NCI-H1930 (cell line): ENCODE data around the gene EIF2B1.

ENCODE experiments used
- DNase-seq, 2 experiments: peaks; one replicate each; lab custom pipeline; 2025; lab: John Stamatoyannopoulos, UW

EIF2B1 gene

DNA sequence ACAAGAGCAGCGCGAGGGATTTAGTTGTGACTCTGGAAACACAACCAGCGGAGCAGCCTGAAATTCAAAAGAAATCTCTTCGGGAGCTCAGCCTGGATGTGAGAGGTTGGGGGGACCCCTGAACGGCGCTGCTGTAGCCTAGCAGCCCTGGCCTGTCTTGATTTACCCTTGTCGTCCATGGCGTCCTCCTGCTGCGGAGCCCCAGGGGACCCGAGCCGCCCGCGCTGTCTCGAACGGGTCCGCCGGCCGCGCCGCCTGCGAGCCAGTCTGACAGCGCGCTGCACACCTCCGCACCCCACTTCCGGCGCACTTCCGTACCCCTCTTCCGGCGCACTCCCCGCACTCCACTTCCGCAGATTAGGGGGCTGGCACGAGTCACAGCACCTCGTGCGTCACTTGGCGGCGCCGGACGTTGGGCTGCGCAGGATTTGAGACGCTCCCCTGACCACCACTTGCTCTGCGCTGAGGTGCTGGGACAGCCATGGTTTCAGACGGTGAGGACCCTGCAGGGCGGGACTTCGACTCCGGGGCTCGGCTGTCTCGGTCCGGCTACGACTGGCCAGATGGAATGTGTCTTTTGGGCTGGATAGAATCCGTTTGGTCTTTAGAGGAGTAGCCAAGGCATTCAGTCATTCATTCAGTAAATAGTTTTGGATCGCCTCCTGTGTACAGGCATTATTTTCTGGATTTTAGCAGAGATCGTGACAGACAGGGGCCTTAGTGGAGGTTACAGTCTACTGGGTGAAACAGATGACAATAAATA is at the start of gene EIF2B1, which contains the start of gene GTF2H3:
EIF2B1 (minus strand) TSS at position 308 of the 763 bp plus-strand sequence; CDS start at position 179, 129 bp downstream.
GTF2H3 (plus strand) TSS at position 451 of the 763 bp plus-strand sequence; CDS start at position 482, 31 bp downstream.
- peak; percentile 93 to 96 for DNase-seq

DNA sequence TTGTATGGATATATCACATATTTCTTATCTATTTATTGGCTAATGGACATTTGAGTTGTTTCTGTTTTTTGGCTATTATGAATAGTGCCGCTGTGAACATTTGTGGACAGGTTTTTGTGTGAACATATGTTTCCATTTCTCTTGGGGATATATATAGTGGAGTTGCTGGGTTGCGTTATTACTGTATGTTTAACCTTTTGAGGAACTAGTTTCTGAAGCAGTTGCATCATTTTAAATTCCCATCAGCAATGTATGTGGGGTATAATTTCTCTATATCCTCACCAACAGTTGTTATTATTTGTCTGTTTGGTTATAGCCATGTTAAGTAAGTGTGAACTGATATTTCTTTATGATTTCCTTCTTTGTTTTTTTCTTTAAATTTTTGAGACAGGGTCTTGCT is 48.1 kb upstream of the EIF2B1 start:
- no peak for DNase-seq

DNA sequence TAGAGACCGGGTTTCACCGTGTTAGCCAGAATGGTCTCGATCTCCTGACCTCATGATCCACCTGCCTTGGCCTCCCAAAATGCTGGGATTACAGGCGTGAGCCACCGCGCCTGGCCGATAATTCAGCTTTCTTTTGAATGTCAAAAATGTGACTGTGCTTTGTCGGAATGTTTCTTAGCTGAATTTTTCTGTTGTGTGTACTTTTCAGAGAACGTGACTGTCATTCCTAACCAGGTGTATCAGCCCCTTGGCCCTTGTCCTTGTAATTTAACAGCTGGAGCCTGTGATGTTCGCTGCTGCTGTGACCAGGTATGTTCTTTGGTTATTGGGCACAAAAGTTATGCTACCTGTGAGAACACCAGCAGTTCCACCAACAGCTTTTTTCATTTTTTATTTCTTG is 45.5 kb upstream of the EIF2B1 start:
- DNase-seq, result no peak

DNA sequence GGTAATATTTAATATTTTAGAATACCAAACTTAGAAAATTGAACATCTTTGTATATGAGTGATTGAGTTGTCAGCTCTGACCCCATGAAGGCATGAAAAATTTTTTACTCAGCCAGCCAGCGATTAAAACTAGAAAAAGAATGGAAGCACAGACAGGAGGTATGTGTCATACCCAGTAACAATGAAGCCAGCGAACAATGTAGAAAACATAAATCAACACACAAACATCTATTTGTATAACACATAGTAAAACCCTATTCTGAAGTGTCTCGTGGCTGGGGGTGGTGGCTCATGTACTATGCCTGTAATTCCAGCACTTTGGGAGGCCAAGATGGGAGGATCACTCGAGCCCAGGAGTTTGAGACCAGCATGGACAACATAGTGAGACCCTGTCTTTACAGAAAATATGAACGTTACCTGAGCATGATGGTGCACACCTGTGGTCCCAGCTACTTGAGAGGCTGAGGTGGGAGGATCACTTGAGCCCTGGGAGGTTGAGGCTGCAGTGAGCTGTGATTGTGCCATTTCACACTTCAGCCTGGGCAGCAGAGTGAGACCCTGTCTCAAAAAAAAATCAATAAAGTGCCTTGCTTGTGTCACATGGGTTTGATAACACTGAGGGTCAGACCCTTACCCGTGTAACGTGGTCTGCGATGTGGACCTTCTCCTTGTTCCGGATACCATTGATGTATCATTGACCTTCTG is 43.3 kb upstream of the EIF2B1 start:
- DNase-seq, result no peak

DNA sequence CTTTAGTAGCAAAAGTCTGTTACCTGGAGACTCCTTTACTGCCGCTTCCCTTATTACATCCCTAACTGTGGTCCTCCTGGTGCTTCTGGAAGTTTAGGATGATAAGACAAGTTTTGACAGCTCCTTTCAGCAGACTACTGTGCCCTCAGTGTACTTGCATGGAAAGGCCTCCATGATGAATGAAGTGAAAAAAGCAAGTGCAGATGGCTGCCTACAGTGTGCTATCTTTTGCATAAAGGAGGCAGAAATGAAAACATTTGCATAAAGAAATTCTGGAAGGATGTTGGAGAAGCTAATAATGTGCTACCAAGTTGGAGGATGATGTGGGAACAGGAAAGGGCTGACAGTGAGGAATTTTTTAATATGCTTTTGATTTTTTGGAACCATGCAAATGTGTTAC is 42.0 kb upstream of the EIF2B1 start:
- no peak for DNase-seq

DNA sequence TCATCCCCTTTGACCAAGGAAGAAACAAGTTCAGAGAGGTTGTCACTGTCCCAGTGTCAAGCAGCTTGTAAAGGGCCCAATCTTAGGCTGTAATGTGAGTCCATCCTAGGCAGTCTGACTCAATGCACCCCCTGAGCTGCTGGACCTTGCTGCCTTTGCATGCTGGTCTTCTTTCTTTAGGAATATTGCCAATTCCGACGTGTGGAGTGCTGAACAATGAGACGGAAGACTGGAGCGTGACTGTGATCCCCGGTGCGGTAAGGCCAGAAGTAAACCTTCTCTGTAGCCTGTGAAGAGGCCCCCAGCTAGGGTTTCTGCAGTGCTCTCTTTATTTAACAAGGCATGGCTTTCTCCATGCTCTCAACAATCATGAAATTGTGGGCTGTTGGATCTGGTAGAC is 38.4 kb upstream of the EIF2B1 start:
- DNase-seq, result no peak

DNA sequence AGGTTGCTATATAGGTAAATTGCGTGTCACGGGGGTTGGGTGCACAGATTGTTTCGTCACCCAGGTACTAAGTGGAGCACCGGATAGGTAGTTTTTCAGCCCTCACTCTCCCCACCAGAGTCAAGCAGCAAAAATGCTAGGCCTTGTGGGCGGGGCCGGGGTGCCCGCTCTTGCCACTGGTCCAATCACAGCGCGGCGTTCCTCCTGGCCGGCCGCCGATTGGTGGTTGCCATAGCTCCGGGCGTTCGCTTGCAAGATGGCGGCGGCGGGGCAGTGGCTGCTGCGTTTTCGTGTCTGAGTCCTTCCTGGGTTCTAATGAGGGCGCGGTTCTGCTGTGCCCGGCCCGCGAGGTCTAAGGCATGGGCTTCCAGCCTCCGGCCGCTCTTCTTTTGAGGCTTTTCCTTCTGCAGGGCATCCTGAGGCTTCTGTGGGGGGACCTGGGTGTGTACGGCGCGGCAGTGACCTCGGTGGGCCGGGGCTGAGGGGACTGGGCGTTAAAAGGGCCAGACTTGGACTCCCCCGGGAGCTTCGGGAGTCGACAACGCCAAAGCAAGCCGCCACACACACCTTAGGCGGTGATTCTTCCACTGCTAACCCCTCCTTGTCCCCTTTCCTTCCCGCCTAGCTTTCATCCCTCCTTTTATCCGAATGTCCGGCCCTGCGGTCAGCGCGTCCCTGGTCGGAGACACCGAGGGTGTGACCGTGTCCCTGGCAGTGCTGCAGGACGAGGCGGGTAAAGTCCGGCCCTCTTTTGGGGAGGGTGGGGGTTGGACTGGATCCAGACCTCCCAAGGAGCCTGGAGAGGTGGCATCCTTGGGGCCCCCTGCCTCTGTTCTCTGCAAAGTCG is 37.6 kb upstream of the EIF2B1 start, which contains the start of gene TCTN2:
TCTN2 (plus strand) TSS at position 232 of the 847 bp plus-strand sequence; CDS start at position 360, 128 bp downstream.
- peak; percentile 84 to 86 for DNase-seq

DNA sequence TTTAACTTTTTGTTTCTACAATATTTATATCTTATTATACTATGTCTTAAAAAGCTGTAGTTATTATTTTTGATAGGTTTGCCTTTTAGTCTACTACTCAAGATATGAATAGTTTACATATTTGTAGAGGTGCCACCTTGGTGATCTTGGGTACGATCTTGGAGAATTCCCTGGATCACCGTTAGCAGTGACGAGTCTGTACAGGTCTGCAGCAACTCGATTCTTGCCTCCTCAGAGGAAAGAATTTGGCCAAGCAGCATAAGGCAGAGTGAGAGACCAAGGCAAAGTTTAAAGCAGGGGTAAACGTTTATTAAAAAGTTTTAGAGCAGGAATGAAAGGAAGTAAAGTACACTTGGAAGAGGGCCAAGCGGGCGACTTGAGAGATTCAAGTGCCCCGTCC is 34.3 kb upstream of the EIF2B1 start:
- no peak for DNase-seq

DNA sequence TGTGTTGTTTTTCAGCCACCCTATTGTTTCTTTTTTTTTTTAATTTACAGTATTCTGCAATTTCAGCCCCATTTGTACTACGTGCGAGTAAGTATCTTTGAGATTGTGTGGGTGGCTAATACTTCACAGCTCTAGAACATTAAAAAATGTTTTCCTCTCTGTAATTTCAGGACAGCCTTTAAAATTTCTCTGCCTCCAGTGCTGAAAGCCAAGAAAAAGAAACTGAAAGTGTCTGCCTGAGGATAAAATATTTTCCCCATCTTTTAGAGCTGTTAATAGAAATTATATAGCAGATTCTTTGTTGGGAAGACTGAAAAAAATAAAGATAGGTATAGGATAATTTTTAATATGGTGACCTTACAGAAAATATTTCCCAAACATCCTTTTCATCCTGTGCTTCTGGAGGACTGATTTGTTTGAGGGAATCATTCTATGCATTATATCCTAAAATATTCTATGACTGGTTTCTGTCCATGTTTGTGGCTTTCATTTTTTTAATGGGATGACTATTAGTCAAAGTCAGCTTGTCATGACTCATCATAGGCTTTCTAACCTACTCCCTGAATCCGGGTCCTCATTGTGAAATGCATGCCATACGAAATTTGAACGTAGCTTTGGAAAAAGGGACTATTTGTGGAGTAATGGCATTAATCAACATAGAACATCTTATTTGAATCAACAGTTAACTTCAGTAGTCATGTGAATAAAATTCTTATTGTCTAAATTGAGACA is 26.7 kb upstream of the EIF2B1 start:
- no peak for DNase-seq

DNA sequence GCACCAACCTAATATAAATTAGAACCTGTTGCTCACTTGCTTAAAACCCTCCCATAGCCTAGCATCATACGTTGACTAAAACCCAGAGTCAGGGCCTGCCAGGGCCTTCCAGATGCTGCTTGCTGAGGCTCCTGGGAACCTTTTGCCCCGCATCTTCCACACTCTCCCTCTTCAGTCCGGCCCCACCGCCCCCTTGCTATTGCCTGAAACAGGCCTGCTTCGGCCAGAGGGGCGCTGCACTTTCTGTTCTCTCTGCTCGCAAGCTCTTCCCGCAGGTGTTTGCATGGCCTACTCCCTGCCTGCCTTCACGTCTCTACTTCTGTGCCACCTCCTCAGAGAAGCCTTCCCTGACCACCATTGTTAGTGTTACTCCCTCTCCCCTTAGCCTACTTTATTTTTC is 23.7 kb upstream of the EIF2B1 start:
- DNase-seq, result no peak

DNA sequence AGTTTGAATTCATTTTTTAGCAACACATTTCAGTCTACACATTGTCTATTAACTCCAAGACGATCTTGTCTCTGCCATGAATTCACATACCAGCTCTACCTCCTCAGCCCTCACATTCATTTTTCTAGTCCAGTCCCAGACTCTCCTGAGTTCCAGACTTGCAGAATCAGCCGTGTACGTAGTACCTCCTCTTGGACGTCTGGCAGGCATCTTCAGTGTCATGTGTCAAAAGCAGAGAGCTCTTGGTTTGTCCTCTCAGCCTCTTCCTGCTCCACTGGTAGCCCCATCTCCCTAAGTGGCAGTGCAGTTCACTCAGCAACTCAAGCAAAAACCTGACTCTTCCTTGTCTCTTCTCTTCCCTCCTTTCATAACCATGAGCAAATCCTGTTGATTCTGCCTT is 22.9 kb upstream of the EIF2B1 start:
- DNase-seq, result no peak

DNA sequence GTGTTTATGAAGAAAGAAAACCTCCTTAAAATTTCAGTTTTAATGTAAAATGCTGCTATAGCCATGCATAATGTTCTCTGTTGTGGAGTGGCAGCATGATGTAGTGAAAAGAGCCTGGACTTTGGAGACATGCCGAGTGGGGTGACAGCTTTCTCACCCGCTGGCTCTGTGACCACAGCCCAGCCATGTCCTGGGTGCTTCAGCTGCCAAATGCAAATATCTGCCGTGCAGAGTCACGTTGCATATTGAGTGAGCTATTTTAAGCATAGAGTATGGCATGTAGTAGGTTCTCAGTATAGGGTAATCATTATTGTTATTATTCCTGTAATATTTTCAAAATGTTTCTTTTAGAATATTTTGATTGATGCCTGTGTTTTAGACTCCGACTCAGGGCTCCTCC is 21.9 kb upstream of the EIF2B1 start:
- DNase-seq, result no peak

DNA sequence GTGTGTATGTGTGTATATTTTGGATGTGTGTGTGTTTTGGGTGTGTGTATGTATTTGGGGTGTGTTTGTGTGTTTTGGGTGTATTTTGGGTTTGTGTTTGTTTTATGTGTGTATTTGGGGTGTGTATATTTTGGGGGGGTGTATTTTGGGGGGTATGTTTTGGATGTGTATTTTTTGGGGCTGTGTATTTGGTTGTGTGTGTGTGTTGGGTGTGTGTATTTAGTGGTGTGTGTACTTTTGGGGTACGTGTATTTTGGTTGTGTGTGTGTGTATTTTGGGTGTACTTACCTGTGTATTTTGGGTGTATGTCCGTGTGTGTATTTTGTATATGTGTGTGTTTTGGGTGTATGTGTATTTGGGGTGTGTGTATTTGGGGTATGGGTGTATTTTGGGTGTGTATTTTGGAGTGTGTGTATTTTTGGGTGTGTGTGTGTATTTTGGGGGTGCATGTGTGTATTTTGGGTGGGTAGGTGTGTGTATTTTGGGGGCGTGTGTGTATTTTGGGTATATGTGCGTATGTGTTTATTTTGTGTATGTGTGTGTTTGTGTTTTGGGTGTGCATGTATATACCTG is 20.7 kb upstream of the EIF2B1 start:
- DNase-seq, result no peak

DNA sequence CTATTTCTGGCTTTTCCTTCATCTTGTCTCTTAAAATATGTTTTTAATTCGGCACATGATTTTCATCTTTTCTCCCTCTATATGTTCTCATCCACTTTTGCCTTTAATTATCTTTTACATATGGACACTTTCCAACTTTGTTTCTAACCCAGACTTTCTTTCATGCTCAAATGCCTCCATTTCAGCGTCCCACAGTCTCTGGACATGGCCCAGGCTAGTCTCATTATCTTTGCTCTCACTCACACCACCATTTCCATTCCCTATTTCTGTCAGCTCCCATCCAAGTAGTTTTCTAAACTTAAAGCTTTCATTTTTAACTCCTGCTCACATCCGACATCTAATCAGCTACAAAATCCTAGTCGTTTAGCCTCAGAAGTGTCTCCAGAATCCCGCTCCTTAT is 14.9 kb upstream of the EIF2B1 start:
- DNase-seq, result no peak

DNA sequence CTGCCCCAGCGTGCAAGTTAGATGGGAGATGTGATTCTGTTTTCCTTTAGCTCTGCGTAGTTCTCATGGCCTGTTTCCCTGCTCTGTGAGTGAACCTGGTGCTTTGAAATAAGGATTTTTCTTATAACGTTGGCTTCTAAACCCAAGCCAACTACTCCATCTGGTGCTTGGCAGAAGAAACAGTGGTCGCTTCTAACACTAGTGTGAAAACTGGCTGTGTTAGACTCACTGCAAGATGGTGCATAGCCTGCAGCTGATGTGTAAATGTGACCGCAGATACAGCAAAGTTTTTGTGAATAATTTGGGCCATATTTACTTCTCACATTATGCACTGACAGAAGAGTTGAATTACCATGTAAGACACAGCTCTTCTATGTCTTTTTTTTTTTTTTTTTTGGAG is 12.4 kb upstream of the EIF2B1 start:
- no peak for DNase-seq

DNA sequence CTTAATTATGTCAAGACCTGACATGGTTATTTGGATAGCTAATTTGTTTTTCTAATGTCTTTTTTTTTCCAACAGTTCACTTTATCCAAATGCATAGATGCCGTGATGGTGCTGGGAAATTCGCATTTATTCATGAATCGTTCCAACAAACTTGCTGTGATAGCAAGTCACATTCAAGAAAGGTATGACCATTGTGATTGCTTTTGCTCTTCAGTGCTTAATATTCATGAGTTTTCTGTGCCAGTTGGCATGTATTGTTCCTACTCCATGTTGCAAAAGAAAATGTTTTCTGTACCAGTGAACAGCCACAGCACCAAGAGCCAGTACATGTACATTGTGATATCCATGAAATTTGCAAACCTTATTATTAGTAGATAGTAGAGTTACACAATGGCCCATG is 11.9 kb upstream of the EIF2B1 start:
- no peak for DNase-seq

DNA sequence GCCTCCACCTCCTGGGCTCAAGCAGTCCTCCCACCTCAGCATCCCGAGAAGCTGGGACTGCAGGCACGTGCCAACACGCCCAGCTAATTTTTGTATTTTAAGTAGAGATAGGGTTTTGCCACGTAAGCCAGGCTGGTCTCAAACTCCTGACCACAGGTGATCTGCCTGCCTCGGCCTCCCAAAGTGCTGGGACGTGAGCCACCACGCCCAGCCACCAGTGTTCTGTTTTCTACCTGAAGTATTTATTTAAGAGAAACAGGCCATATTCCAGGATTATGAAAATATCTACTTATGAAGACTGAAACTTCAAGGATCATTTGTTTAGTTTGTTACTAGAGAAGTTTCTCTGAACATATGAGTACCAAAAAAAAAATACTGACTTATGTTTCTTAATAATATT is 10.4 kb upstream of the EIF2B1 start:
- DNase-seq, result no peak

DNA sequence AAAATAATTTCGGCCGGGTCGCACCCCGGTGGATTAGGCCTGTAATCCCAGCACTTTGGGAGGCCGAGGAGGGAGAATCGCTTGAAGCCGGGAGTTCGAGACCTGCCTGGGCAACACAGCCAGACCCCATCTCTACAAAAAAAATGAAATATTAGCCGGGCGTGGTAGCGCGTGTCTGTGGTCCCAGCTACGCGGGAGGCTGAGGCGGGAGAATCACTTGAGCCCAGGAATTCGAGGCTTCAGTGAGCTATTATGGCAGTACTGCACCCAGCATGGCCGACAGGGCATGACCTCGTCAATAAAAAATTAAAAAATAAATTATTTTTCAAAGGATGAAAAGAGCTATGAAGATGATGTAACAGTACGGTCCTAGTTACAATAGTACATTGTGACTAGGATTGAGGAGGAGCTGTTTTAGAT is 666 bp upstream of the EIF2B1 start:
- no peak for DNase-seq

DNA sequence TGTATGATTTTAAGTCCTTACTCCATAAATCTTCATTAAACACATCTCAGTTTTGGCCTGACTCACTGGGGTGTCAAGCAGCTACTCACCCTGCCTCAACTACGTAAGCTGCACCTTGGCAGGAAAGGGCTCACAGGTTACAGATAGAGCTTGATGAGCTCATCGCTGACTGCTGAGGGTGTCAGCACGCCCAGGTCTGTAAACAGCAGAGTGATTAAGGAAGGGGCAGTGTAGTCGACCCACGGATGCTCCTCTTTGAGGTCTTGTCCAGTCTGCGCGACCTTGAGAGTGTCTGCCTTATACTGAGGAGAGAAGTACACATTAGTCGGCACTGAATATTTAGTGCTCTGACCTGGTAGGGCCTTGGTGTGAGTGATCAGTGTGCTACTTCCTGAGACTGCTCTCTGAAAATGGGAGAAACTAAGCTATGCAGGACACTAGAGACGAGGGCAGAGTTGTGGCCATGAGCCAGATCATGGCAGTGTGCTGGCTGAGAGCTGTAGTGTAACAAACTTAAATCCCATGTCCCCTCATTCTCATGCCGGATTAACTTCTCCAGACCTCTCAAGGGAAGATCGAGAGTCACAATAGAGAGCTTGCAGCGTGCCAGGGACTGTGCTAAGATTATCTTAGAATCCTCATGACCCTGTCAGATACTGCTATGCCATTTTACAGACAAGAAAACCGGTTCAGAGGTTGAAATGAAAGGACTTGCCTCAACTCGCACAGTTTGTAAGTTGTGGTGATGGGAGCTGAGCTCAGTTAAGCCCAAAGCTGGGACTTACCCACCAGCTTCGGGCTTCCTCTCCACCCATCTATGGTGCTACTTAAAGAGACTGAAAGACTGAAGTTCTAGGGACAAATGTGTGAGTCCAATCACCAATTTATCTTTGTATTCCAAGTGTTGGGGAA is 11.6 kb downstream of the EIF2B1 start:
- DNase-seq, result no peak

DNA sequence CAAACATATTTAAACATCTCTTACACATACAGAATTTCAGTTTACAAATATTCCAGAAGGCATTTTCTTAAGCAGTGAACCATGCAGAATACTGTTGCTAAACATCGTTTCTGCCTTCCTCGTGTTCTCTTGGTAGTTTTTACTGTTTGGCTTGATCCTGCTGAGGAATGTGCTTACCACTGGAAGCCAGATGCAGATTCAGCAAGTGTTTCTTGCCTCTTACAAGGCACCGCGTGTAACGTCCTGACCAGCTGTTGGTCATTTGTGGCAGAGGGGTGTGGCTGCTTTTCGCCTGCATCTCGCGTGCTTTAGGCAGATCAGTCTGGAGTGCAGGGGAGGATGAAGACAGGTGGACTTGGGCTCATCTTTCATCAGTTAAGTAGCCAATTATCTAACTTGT is 12.4 kb downstream of the EIF2B1 start:
- DNase-seq, result no peak
